ENCODE data around the gene KDM7A. TPM values are rescaled to one million over a fixed set of nuclear protein-coding genes. Genes with fewer than 3 reads are reported as not detected.

Gene KDM7A
- polyA plus RNA-seq, 1 experiment: 3.8 TPM

DNA sequence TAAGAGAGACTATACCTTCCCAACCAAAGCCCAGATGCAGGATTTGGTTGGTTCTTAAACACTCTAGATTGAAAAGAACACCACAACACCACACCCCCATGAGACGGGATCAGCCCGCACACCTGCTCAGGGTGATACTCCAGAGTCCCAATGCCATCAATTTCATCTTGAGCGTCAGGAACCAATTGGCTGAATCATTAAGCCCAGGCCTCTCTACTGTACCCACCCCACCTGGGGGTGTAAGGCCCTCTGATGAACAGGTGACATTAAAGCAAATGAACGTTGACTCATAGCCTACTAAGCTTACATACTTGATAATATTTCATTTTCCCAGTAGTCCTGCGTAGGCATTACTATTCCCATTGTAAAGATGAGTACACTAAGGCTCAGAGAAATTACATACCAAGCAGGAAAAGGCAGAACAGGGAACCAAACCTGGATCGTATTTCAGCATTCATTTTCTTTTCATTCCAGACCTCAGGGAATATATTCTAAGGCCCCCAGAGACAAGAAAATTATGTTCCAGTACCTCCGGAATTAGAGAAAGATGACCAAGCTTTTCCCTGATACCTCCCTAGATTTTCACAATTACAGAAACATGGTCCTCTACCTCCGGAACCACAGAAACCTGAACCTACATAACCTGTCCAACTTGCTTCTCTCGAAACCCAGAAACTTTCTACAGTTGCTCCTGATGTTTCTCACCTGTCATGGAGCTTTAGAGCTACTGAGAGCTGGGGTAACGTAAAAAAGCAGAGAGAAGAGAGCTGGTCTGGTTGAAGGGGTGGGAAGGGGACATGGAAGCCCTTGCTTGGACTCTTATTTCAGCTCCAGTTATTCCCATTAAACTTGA is 43.1 kb upstream of the KDM7A start:
- Histone ChIP-seq H3K27ac (ENCODE audit: low read depth, low read length) (no peak overlapping the region), H3K4me3 (ENCODE audit: low read depth, low read length) (no peak overlapping the region), H3K9me3 (ENCODE audit: control insufficient read depth, insufficient read depth, low read length) (no peaks in the 10 kb centered on the region), H3K27me3 (ENCODE audit: control insufficient read depth, insufficient read depth, low read length) (peaks cover 32% of the 10 kb centered on the region)
- TF ChIP-seq, protein P1, sequence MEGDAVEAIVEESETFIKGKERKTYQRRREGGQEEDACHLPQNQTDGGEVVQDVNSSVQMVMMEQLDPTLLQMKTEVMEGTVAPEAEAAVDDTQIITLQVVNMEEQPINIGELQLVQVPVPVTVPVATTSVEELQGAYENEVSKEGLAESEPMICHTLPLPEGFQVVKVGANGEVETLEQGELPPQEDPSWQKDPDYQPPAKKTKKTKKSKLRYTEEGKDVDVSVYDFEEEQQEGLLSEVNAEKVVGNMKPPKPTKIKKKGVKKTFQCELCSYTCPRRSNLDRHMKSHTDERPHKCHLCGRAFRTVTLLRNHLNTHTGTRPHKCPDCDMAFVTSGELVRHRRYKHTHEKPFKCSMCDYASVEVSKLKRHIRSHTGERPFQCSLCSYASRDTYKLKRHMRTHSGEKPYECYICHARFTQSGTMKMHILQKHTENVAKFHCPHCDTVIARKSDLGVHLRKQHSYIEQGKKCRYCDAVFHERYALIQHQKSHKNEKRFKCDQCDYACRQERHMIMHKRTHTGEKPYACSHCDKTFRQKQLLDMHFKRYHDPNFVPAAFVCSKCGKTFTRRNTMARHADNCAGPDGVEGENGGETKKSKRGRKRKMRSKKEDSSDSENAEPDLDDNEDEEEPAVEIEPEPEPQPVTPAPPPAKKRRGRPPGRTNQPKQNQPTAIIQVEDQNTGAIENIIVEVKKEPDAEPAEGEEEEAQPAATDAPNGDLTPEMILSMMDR (IDR thresholded peaks at IDR 0.05; ENCODE audit: low read depth, low read length): no peak
- no peak for DNase-seq (ENCODE audit: low read depth, low spot score)
- CTCF ChIA-PET: no interaction called here
- POLR2A ChIA-PET: interaction anchor here (0.6 kb wide), 1 partner anchor 109 kb away, joined by 3 read pairs; no protein-coding TSS in a partner anchor

DNA sequence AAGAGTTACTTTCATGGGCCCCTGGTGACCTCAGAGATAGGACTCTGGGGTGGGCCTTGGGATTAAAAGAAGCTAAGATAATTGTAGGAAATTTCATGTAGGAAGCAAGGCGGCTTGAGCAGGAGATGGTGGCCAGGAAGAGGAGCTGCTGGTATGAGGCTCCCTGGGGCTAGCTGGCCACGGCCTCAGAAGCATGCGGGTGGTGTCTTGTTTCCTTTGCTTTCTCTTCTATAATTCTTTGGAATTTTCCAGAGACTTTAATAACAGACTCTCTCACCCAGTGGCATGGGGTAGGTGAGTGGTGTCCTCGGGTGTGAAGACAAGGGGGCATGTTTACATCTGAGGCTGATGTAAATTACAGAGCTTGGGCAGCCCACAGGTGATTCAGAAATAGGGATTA is 41.9 kb upstream of the KDM7A start:
- ChIA-PET CTCF (no interaction called here), POLR2A (no interaction called here)
- TF ChIP-seq, protein P1 (IDR thresholded peaks at IDR 0.05; ENCODE audit: low read depth, low read length): no peak
- Histone ChIP-seq H3K27ac (ENCODE audit: low read depth, low read length) (no peak overlapping the region), H3K27me3 (ENCODE audit: control insufficient read depth, insufficient read depth, low read length) (peaks cover 34% of the 10 kb centered on the region), H3K9me3 (ENCODE audit: control insufficient read depth, insufficient read depth, low read length) (no peaks in the 10 kb centered on the region), H3K4me3 (ENCODE audit: low read depth, low read length) (no peak overlapping the region)
- no peak for DNase-seq (ENCODE audit: low read depth, low spot score)

DNA sequence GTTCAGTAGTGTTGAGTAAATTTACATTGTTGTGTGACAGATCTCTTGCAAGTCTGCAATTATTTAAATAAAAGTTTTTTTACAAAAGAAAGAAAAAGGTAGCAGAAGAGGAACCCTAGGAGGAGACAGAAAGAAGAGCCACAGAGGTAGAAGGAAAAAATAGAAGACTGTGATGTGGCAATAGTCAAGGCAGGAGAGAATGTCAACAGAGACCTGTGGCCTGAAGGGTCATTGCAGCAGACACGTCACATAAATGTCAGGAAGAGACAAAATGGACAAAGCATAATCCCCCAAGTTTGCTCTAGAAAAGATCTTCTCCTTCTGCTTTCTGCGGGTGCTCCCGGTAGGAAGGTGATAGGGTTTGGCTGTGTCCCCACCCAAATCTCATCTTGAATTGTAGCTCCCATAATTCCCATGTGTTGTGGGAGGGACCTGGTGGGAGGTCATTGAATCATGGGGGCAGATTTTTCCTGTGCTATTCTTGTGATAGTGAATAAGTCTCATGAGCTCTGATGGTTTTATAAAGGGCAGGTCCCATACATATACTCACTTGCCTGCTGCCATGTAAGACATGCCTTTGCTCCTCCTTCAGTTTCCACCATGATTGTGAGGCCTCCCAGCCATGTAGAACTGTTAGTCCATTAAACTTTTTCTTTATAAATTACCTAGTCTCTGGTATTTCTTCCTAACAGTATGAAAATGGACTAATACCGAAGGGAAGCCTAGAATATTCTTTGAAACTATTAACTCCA is 41.1 kb upstream of the KDM7A start:
- Histone ChIP-seq H3K27me3 (ENCODE audit: control insufficient read depth, insufficient read depth, low read length) (peaks cover 29% of the 10 kb centered on the region), H3K27ac (ENCODE audit: low read depth, low read length) (no peak overlapping the region), H3K4me3 (ENCODE audit: low read depth, low read length) (no peak overlapping the region), H3K9me3 (ENCODE audit: control insufficient read depth, insufficient read depth, low read length) (no peaks in the 10 kb centered on the region)
- CTCF ChIA-PET: no interaction called here
- TF ChIP-seq, protein P1 (IDR thresholded peaks at IDR 0.05; ENCODE audit: low read depth, low read length): no peak
- DNase-seq (ENCODE audit: low read depth, low spot score): no peak
- POLR2A ChIA-PET: no interaction called here

DNA sequence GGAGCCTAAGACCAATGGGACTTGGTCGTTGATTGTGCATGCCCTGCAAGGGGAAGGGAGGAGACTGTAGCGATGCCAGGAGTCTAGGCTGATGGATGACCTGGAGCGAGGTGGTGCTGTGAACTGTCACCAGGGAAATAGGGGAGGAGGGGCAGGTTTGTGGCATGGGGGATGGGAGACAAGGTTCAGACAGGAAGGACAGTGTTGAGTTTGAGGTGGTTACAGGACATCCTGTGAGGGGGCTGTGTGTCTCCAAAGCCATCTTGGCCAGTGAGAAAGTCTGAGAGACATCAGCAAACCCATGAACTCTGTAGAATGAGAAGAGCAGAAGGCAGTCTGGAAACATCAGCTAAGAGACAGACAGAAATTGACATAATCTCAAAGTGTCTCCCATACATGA is 38.5 kb upstream of the KDM7A start:
- ChIA-PET CTCF (no interaction called here), POLR2A (no interaction called here)
- H3K9me3 ChIP-seq (ENCODE audit: control insufficient read depth, insufficient read depth, low read length): no peaks in the 10 kb centered on the region
- no peak overlapping the region for H3K4me3 ChIP-seq (ENCODE audit: low read depth, low read length)
- no peak overlapping the region for H3K27ac ChIP-seq (ENCODE audit: low read depth, low read length)
- DNase-seq (ENCODE audit: low read depth, low spot score): no peak
- H3K27me3 ChIP-seq (ENCODE audit: control insufficient read depth, insufficient read depth, low read length): peaks cover 14% of the 10 kb centered on the region
- TF ChIP-seq, protein P1 (IDR thresholded peaks at IDR 0.05; ENCODE audit: low read depth, low read length): no peak
